ENCODE results near the gene SND1.
"Not testable (repeated sequence)": the region's sequence is repeated elsewhere in the genome, so short reads cannot be mapped to it uniquely, and the experiment has no call there.

The SND1 gene

GRCh38 chr7:127889677-127890076, 237.7 kb downstream of the SND1 start:
- DNase-seq (ENCODE audit: low spot score) = no peak

DNA sequence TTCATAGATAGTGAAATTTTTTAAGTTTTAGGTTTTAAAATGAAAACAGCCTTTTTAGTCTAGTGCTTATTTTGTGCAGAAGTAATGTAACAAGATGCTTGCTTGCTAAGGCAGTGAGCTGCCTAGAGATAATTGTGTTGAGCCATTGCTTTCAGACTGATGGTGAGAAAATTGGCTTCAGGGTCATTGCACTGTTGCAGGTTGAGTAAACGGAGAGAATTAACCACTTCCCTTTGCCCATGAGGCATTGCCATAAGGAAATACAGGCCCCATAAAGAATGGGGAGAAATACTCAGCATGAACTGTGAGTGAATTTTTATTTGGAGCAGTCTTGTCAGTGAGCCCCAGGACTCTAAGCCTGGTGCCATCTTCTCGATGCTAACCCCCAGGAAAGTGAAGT, 238.7 kb downstream of the SND1 start:
- no peak for DNase-seq (ENCODE audit: low spot score)

GRCh38 chr7:127891144-127891543, 239.2 kb downstream of the SND1 start:
- no peak for DNase-seq (ENCODE audit: low spot score)

DNA sequence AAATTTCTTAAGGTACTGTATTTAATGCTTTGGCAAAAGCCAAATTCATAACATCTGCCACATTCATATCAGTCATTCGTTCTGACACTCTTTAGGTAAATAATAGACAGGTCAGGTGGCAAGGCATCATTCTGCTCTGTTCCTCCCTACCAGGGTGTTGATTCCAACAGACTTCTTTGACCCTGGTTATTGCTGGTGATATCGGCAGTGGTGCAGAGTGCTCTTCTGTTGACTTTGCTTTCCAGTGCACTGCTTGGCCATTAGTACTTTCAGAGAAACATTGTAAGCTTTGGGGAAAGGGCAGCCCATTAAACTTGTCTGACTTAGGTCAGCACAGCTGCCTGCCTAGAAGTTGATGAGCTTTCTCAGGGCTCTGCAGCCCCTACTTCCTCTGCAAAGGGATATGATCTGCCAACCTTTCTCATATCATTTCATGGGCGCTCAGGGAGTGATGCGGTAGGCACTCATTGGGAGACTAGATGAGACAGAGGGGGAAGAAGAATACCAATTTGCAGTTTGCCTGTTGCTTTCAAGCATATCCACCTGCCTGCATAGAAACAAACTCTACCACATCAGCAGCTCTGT, 240.0 kb downstream of the SND1 start:
- DNase-seq (ENCODE audit: low spot score) = no peak

DNA sequence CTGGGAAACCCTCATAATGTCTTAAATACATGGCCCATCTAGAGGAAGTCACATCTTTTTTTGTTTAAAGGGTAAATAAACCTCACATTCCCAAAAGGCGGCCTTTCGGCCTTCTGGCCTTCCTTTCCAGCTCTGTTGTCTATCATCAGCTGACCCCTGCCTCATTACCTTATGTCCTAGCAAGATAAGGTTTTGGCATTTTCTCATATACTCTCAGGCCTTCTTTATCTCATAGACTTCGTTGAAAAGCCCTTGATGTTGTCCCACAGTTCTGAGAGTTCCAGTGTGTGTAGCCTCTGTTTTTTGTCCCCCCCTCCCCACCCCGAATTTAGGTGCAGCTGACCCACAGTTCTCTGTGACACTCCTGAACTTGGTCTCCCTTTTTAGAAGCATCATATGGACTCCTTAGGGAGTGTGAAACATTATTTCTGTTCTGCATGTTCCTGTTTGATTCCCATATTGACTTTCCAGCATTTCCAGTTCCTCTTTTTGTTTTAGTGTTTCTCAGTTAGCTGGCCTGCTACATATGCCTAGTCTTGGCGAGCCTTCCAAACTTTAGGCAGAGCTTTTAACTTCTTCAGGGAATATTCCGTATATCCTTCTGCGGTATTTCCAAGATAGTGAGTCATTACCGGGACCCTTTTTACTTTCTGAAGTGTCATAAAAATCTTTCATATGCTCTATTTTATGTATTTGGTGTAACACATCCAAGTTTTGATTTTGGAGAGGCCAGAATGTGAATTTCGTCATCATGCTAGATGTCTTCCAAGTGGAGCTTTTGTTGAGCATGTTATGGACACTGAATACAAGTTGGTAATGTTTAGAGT, 240.7 kb downstream of the SND1 start:
- DNase-seq (ENCODE audit: low spot score) = no peak

- no peak for DNase-seq (ENCODE audit: low spot score)
Observed at GRCh38 chr7:127893547-127893946, 241.6 kb downstream of the SND1 start.

GRCh38 chr7:127894588-127894987, 242.6 kb downstream of the SND1 start:
- DNase-seq (ENCODE audit: low spot score) = no peak

- DNase-seq (ENCODE audit: low spot score) = no peak
Observed at GRCh38 chr7:127895360-127895759, 243.4 kb downstream of the SND1 start.

DNA sequence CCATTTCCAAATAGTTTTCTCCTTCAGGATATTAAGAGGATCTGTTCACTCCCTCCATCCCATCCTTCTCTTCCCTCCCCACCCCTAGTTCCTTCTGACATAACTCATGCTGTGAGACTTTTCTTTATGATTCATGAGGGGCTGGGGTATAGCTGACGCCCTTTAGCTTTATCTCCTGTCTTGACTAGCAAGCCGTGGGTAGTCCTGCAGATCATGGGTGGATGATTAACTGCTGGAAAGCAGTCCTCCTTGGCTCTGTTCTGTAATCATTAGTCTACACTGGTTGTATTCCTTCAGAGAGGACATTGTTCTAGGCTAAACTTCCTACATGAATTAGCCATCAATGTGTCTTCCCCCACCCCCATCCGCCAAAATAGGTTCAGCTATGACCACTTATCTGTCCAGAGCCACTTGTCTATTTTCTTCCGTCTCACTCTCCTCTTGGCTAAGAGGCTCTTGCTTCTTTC, 243.9 kb downstream of the SND1 start:
- no peak for DNase-seq (ENCODE audit: low spot score)

- no peak for DNase-seq (ENCODE audit: low spot score)
Observed at GRCh38 chr7:127896659-127897058, 244.7 kb downstream of the SND1 start.

DNA sequence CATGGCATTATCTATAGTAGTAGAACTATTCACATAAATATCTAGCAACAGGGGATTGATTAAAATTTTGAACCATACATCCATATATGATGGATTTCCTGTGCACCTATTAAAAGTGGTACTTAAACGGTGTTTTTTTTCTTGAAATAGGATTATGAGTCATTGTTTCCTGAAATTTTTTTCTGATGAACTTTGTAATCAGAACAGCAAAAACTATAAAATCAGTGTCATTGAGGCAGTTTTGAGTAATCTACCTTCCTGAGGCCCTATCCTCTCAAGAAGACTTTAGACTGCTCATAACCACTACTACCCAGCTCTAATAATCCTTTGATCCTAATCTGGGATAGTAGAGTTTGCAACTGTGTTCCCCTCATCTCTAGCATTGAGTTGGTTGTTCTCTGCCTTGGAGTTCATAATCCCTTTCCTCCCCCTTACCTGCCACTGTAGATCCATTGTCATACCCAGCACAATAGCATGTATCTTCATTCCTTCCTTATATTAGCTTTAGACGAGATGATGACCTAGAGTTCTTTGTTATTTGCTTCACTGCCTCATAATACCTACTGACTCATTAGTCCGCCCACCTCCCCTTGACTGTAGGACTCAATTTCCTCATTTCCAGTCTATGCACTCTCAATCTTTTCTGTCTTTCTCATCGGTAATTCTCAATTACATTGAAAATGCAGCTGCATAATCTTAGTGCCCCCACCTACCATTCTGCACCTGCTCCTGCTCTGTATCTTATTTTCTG, 245.9 kb downstream of the SND1 start:
- no peak for DNase-seq (ENCODE audit: low spot score)

DNA sequence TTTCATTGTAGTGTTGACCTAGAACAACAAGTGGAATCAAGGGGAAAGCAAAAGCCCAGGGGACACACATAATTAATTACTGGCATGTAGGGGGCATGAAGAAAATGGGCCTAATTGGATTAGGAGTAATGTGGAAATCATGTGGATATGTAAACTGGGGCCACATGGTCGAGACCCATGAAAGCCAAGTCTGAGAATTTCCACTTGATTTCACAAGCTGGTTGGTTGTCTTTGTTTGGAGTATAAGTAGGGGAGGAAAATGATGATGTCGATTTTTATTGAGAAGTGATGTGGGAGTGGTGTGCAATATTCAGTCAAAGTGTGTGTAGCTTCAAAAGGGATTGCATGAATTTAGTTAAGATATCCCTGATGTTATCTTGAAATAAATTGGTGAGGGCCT, 247.4 kb downstream of the SND1 start:
- DNase-seq (ENCODE audit: low spot score) = no peak

DNA sequence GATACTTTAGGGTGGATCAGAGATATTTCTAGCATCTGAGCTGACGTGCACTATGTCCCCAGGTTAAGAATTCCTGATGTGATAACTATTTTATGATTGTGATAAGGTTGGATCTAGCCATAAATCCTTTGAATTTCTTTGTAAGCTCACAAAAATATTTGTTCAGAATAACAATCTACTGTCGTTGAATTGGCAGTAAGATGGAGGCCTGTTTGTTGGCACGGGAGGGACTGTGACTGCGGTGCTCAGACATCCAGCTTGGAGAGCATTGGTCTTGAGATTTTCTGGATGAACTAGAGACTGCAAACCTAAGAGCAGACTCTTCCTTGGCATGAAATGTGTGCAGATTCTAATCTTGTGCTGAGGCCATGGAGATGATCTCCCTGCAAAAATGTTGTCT, 248.1 kb downstream of the SND1 start:
- DNase-seq (ENCODE audit: low spot score) = no peak

DNA sequence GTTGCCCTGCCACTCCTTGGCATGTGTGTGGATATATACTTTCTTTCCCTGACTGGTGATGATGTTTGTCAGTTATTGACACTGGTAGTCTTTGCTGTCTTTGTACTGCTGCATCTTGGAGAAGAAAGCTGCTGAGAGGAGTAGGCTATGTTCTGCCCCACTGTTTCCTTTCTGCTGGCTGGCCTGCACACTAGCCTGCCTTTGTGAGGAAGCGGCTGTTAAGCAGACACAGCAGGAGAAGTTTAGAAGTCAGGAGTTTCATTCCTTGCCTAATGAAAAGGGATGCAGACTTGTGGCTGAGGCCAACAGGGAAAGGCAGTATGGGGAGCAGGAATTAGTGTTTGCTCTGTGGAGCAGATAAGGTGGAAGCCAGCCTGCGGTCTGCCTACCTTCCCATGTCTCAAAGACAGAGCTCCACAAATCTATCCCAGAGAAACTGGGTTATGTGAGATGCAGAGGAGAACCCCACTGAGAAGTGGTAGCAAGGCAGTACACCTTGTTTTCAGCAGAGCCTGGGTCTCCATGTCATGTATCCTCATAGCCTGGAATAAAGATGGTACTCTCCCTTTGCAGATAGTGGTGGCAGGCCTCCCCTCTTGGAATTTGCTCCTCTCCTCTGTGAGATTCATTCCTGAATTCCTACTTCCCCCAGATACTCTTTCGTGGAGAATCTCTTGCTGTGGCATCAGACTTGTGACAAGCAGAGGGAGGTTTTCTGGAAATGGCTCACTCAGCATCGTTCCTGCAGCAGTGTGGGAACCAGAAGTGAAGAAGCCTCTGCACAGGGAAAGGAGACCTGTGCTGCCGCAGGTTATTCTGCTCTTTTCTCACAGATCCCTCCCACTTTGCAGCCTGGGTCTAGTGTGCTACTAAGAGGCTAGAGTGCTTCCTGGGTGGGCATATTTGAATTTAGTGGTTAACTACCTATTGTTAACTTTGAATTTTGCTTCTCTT, 249.0 kb downstream of the SND1 start:
- no peak for DNase-seq (ENCODE audit: low spot score)

GRCh38 chr7:127901895-127902703, 250.1 kb downstream of the SND1 start:
- no peak for DNase-seq (ENCODE audit: low spot score)

DNA sequence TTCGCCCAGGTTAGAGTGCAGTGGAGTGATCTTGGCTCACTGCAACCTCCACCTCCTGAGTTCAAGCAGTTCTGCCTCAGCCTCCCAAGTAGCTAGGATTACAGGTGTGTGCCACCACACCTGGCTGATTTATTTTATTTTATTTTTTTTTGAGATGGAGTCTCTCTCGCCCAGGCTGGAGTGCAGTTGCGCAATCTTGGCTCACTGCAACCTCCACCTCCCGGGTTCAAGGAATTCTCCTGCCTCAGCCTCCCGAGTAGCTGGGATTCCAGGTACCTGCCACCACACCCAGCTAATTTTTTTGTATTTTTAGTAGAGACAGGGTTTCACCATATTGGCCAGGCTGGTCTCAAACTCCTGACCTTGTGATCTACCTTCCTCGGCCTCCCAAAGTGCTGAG, 250.8 kb downstream of the SND1 start:
- DNase-seq (ENCODE audit: low spot score) = not testable (repeated sequence)

DNA sequence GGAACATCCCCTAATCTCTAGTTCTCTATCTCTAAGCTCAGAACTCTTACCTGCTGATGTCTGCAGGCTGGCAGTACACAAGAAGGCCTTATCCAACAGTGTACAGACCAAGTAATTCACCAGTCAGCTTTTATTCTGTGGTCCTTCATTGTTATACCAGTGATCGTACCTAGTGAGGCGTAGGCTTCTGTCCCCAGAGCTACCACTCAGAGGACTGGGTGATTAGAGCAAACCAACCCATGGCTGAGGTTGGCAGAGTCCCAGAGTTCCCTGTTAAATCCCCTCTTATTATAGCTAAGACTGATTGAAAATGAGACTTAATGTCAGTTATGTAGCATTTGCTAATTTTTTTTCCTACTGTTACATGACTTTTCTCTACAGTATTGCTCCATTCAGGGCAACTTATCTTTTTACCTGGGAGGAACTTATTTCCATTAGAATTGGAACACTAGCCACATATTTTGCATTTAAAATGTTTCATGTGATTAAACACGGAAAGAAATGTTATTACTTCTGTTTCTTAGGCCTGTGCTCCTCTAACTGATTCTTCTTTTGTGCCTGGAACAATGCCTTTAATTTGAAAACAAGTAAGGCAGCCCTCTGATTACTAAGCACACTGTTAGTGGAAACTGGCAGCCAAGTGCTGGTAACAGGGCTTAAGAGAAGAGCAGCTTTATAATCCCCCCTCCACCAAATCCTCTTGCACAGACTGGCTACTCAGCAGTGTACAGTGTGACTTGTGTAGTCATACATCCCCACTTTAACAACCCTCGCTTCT, 252.1 kb downstream of the SND1 start:
- no peak for DNase-seq (ENCODE audit: low spot score)

DNA sequence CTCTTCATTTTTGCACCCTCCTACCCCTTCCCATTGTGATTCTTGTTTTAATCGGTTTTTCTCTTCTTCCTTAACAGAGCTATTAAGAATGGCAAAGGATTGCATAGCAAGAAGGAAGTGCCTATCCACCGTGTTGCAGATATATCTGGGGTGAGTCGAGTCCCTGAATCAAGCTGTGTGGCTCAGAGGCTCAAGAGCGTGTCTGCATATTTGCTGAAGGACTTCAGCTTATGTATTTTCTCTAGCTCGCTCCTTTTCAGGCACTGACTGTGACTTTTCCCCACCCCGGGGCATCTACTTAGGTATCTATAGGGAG, 252.6 kb downstream of the SND1 start:
- DNase-seq (ENCODE audit: low spot score) = no peak

DNA sequence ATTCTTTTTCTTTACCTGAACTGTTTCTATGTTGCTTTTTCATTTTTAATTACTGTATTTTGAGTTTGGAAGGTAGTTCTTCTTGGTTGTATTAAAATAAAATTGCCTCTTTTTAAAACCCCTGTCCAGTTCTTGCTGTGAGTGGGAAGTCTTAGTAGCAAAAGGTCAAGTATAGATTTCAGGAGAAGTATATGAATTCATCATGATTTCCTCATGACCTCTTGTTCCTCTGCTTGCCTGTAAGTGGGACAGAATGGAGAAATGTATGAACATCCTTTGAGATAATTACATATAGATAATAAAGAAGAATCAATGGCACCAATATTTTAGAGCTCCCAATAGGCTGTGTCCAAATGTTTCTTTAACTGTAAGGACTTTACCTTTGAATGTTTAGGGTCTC, 253.0 kb downstream of the SND1 start:
- DNase-seq (ENCODE audit: low spot score) = no peak
